Measurements from ENCODE around the gene WNT3A.

Gene WNT3A

DNA sequence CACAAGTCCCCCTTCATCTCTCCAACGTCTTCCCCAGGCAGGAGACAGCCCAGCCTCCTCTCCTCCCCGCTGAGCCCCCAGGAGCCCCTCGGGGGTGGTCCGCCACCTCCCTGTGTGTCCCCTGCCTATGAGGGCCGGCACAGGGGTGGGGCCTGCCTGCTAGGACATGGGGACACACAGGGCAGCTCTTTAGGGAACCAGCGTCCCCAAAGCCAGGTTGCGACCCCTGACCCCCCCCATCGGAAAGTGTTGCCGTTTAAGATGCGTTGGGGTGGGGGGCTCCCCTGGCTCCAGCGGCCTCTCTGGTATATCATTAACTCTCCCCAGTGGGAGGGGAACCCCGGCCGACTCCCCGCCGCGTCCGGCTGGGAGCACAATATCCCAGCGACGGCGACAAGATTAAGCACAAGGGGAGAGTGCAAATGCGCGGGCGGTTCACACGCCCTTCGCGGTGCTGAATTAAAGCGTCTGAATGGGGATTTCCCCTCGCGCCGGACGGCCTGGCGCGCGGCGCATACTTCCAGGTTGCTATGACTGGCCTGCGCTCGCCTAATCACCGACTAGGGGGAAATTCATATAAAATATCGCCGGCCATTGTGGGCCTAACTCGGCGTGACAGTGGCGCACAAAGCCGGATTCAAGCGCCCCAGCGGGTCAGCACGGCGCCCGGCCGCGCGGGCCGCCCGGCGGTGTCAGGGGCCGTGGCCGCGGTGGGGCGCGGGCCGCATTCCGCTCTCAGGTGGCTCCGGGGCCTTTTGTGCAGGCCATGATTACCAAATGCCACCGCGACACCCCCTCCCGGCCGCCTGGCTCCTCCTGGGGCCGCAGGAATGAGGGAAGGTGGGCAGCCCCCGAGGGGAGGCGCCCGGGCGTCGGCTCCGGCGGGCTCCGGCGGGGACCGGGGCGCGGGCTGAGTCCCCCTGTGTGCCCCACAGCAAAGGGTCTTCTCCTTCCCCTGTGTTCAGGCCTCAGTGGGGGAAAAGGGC lies 30.9 kb downstream of the WNT3A start:
- Histone ChIP-seq H3K4me3 (ENCODE audit: low read length) (no peak overlapping the region), H2AFZ (ENCODE audit: low read depth, low read length) (peak overlapping the region; percentile 18), H3K27me3 (ENCODE audit: insufficient read depth, low read length) (no peaks in the 10 kb centered on the region), H3K36me3 (ENCODE audit: insufficient read depth, low read length) (no peaks in the 10 kb centered on the region), H3K4me1 (ENCODE audit: insufficient read depth, low read length) (peaks cover 39% of the 10 kb centered on the region), H3K9me3 (ENCODE audit: low read length) (peaks cover 9% of the 10 kb centered on the region)

DNA sequence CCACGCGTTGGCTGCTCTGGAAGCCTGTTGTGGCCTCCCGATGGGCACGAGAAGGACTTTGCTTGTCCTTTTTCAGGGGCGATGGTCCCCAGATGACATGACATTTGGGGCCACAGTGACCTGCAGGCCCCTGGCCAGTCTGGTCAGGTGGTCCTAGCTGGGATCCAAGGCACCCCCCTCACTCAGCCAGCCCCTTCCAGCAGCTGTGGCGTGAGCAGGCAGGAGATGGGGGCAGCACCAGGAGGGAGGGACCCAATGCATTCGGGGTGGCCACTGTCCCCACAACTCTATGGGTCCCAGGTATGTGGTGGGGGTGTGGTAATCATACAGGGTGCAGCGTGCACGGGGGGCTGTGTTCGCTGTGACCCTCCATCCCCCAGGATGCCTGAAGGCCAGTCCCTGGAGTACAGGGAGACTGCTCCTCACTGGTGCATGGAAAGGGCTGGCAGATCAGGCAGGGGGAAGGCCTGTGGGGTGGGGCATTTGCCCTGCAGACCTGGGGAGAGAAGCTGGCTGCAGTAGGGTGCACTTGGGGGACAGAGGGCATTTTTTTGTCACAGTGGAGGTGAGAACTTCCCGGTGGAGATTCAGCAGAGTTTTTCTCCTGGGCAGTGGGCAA lies 31.7 kb downstream of the WNT3A start:
- Histone ChIP-seq H3K9me3 (ENCODE audit: low read length) (peaks cover 8% of the 10 kb centered on the region), H3K36me3 (ENCODE audit: insufficient read depth, low read length) (no peaks in the 10 kb centered on the region), H3K27me3 (ENCODE audit: insufficient read depth, low read length) (no peaks in the 10 kb centered on the region), H2AFZ (ENCODE audit: low read depth, low read length) (no peak overlapping the region), H3K4me1 (ENCODE audit: insufficient read depth, low read length) (peaks cover 39% of the 10 kb centered on the region), H3K4me3 (ENCODE audit: low read length) (no peak overlapping the region)

- no peak overlapping the region for H3K4me3 ChIP-seq (ENCODE audit: low read length)
- peaks cover 39% of the 10 kb centered on the region for H3K4me1 ChIP-seq (ENCODE audit: insufficient read depth, low read length)
- H3K9me3 ChIP-seq (ENCODE audit: low read length): peaks cover 8% of the 10 kb centered on the region
- H2AFZ ChIP-seq (ENCODE audit: low read depth, low read length): no peak overlapping the region
- peaks cover 2% of the 10 kb centered on the region for H3K27me3 ChIP-seq (ENCODE audit: insufficient read depth, low read length)
- H3K36me3 ChIP-seq (ENCODE audit: insufficient read depth, low read length): no peaks in the 10 kb centered on the region
These were observed 32.5 kb downstream of the WNT3A start for GRCh38 chr1:228039006-228039903.

DNA sequence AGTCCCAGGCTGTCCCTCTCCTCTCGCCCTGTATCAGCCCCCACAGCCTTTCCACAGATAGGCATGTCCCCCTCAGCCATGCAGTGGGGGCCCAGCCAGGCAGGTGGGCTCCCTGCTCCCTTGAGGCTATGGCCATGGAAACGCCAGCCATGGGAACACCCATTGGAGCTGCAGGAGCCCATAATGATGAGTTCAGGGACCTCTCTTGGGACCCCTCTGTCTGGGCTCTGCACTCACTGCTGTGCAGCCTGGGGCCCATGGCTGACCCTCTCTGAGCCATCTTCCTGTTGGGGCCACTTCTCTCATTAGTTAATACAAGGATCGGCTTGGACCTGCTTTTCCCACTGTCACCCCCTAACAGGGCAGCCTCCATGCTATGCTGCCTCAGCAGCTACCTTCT lies 33.2 kb downstream of the WNT3A start:
- H3K27me3 ChIP-seq (ENCODE audit: insufficient read depth, low read length): peaks cover 4% of the 10 kb centered on the region
- H3K9me3 ChIP-seq (ENCODE audit: low read length): peaks cover 8% of the 10 kb centered on the region

GRCh38 chr1:228041316-228041715 lies 34.5 kb downstream of the WNT3A start:
- Histone ChIP-seq H2AFZ (ENCODE audit: low read depth, low read length) (no peak overlapping the region), H3K4me1 (ENCODE audit: insufficient read depth, low read length) (peaks cover 28% of the 10 kb centered on the region), H3K36me3 (ENCODE audit: insufficient read depth, low read length) (no peaks in the 10 kb centered on the region), H3K9me3 (ENCODE audit: low read length) (peaks cover 8% of the 10 kb centered on the region), H3K4me3 (ENCODE audit: low read length) (no peak overlapping the region), H3K27me3 (ENCODE audit: insufficient read depth, low read length) (peaks cover 4% of the 10 kb centered on the region)

More for the DNA sequence above, 33.2 kb downstream of the WNT3A start:
- Histone ChIP-seq H2AFZ (ENCODE audit: low read depth, low read length) (no peak overlapping the region), H3K4me3 (ENCODE audit: low read length) (no peak overlapping the region), H3K36me3 (ENCODE audit: insufficient read depth, low read length) (no peaks in the 10 kb centered on the region), H3K4me1 (ENCODE audit: insufficient read depth, low read length) (peaks cover 39% of the 10 kb centered on the region)

- peaks cover 4% of the 10 kb centered on the region for H3K27me3 ChIP-seq (ENCODE audit: insufficient read depth, low read length)
- H3K4me1 ChIP-seq (ENCODE audit: insufficient read depth, low read length): peaks cover 16% of the 10 kb centered on the region
- H3K4me3 ChIP-seq (ENCODE audit: low read length): no peak overlapping the region
- H2AFZ ChIP-seq (ENCODE audit: low read depth, low read length): no peak overlapping the region
- H3K36me3 ChIP-seq (ENCODE audit: insufficient read depth, low read length): no peaks in the 10 kb centered on the region
- peaks cover 8% of the 10 kb centered on the region for H3K9me3 ChIP-seq (ENCODE audit: low read length)
These were observed 35.7 kb downstream of the WNT3A start for GRCh38 chr1:228042508-228042907.

- Histone ChIP-seq H3K9me3 (ENCODE audit: low read length) (peaks cover 8% of the 10 kb centered on the region), H2AFZ (ENCODE audit: low read depth, low read length) (no peak overlapping the region), H3K4me3 (ENCODE audit: low read length) (no peak overlapping the region), H3K27me3 (ENCODE audit: insufficient read depth, low read length) (peaks cover 4% of the 10 kb centered on the region), H3K36me3 (ENCODE audit: insufficient read depth, low read length) (no peaks in the 10 kb centered on the region), H3K4me1 (ENCODE audit: insufficient read depth, low read length) (peaks cover 13% of the 10 kb centered on the region)
These were observed 36.6 kb downstream of the WNT3A start for GRCh38 chr1:228043281-228043848.

DNA sequence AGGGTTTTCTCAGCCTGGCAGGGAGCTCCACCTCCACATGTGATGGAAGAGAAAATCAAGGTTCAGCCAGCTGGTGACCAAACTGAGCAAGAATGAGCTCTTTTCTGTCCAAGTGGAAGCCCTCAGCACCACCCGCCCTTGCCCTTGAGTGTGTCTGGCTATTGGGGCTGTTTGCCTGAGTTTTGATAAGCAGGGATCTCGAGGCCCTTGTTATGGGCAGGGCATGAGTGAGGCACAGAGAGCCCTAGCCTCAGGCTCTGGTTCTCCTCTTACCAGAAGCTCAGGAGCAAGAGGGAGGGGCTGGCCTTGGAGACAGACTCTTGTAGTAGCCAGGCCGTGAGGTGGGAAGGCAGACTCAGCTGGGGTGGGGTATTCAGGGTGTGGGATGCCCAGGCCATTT lies 38.2 kb downstream of the WNT3A start:
- H3K27me3 ChIP-seq (ENCODE audit: insufficient read depth, low read length): peaks cover 4% of the 10 kb centered on the region
- no peak overlapping the region for H2AFZ ChIP-seq (ENCODE audit: low read depth, low read length)
- H3K9me3 ChIP-seq (ENCODE audit: low read length): peaks cover 8% of the 10 kb centered on the region
- peaks cover 2% of the 10 kb centered on the region for H3K4me1 ChIP-seq (ENCODE audit: insufficient read depth, low read length)
- H3K36me3 ChIP-seq (ENCODE audit: insufficient read depth, low read length): no peaks in the 10 kb centered on the region
- H3K4me3 ChIP-seq (ENCODE audit: low read length): no peak overlapping the region

- H2AFZ ChIP-seq (ENCODE audit: low read depth, low read length): no peak overlapping the region
- H3K4me3 ChIP-seq (ENCODE audit: low read length): no peak overlapping the region
- peaks cover 2% of the 10 kb centered on the region for H3K4me1 ChIP-seq (ENCODE audit: insufficient read depth, low read length)
- H3K9me3 ChIP-seq (ENCODE audit: low read length): peaks cover 8% of the 10 kb centered on the region
- no peaks in the 10 kb centered on the region for H3K36me3 ChIP-seq (ENCODE audit: insufficient read depth, low read length)
- H3K27me3 ChIP-seq (ENCODE audit: insufficient read depth, low read length): peaks cover 4% of the 10 kb centered on the region
These were observed 38.6 kb downstream of the WNT3A start for GRCh38 chr1:228045405-228045804.

DNA sequence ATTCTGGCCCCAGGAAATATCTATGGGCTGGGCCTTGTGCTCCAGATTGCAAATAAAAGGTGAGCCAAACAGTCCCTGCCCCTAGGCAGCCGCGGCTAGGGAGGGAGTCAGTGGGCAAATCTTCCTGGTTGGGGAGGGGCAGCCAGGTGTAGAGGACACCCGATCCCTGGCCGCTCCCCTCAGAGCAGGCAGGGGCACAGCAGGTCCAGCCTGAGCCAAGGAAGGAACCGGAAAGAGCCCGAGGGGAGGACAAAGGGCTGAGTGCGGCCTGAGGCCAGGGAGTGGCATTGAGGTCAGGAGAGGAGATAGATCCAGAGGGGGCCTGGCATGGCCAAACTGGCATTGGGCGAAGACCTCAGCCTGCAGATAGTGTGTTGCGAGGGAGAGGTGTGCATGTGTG lies 39.1 kb downstream of the WNT3A start:
- H3K27me3 ChIP-seq (ENCODE audit: insufficient read depth, low read length): peaks cover 4% of the 10 kb centered on the region
- H3K36me3 ChIP-seq (ENCODE audit: insufficient read depth, low read length): no peaks in the 10 kb centered on the region
- peaks cover 2% of the 10 kb centered on the region for H3K4me1 ChIP-seq (ENCODE audit: insufficient read depth, low read length)
- no peak overlapping the region for H2AFZ ChIP-seq (ENCODE audit: low read depth, low read length)
- no peak overlapping the region for H3K4me3 ChIP-seq (ENCODE audit: low read length)
- peaks cover 9% of the 10 kb centered on the region for H3K9me3 ChIP-seq (ENCODE audit: low read length)

- no peak overlapping the region for H3K4me3 ChIP-seq (ENCODE audit: low read length)
- peaks cover 2% of the 10 kb centered on the region for H3K4me1 ChIP-seq (ENCODE audit: insufficient read depth, low read length)
- no peak overlapping the region for H2AFZ ChIP-seq (ENCODE audit: low read depth, low read length)
- peaks cover 7% of the 10 kb centered on the region for H3K9me3 ChIP-seq (ENCODE audit: low read length)
- no peaks in the 10 kb centered on the region for H3K36me3 ChIP-seq (ENCODE audit: insufficient read depth, low read length)
- H3K27me3 ChIP-seq (ENCODE audit: insufficient read depth, low read length): peaks cover 4% of the 10 kb centered on the region
These were observed 39.8 kb downstream of the WNT3A start for GRCh38 chr1:228046421-228047182.

- H3K4me1 ChIP-seq (ENCODE audit: insufficient read depth, low read length): peaks cover 2% of the 10 kb centered on the region
- peaks cover 4% of the 10 kb centered on the region for H3K27me3 ChIP-seq (ENCODE audit: insufficient read depth, low read length)
- no peak overlapping the region for H2AFZ ChIP-seq (ENCODE audit: low read depth, low read length)
- no peaks in the 10 kb centered on the region for H3K36me3 ChIP-seq (ENCODE audit: insufficient read depth, low read length)
- peaks cover 7% of the 10 kb centered on the region for H3K9me3 ChIP-seq (ENCODE audit: low read length)
- H3K4me3 ChIP-seq (ENCODE audit: low read length): no peak overlapping the region
These were observed 40.3 kb downstream of the WNT3A start for GRCh38 chr1:228047183-228047466.

Data from neuron (in vitro differentiated cells).